GM12878 (cell line): ENCODE data around the gene ATXN7L1. TPM values are rescaled to one million over a fixed set of nuclear protein-coding genes. Genes with fewer than 3 reads are reported as not detected.

Experiments
- BACH1 ChIP-seq: fragments of 450-650 bp; IDR thresholded peaks from 2 replicates; pipeline ENCODE4 v1.6.1; 2017; ENCODE audit warnings: mild to moderate bottlenecking, borderline replicate concordance
- BHLHE40 ChIP-seq, 2 experiments: fragments of 450-650 bp in 1 of 2; IDR thresholded peaks; 2 replicates each; pipeline ENCODE4 v1.6.1; 2011 to 2017; ENCODE audit warnings: low read depth in 2 of 2, borderline replicate concordance in 1 of 2, improper control_type of control experiment in 1 of 2, low read length in 1 of 2, mild to moderate bottlenecking in 1 of 2
- CEBPB ChIP-seq, 2 experiments: fragments of 150-350 bp in 1 of 2; IDR thresholded peaks; 2 replicates each; pipeline ENCODE4 v1.6.1; 2012 to 2014; ENCODE audit warnings: low read depth in 2 of 2, low read length in 2 of 2, borderline replicate concordance in 1 of 2, inconsistent platforms in 1 of 2
- CHD2 ChIP-seq: IDR thresholded peaks from 2 replicates; pipeline ENCODE4 v1.6.1; 2011; ENCODE audit warnings: low read depth, low read length, improper control_type of control experiment, borderline replicate concordance
- ESRRA ChIP-seq: IDR thresholded peaks from 2 replicates; pipeline ENCODE4 v1.6.1; 2012; ENCODE audit warnings: mild to moderate bottlenecking, low read length, improper control_type of control experiment
- FOS ChIP-seq: IDR thresholded peaks from 3 replicates; pipeline ENCODE4 v1.6.1; 2011; ENCODE audit warnings: borderline replicate concordance; ENCODE audit not compliant: insufficient read length; ENCODE audit errors: extremely low read depth
- FOXM1 ChIP-seq: IDR thresholded peaks from 2 replicates; pipeline ENCODE4 v1.6.1; 2012; ENCODE audit warnings: low read depth, mild to moderate bottlenecking, inconsistent platforms, low read length, moderate library complexity
- HDAC2 ChIP-seq: fragments of 200-600 bp; sonication (generic); IDR thresholded peaks from 2 replicates; pipeline ENCODE4 v1.6.1; 2017
- IKZF2 ChIP-seq, 2 experiments: fragments of 450-650 bp; IDR thresholded peaks; 2 replicates each; pipeline ENCODE4 v1.6.1; 2017; ENCODE audit warnings: mild to moderate bottlenecking in 2 of 2, moderate library complexity in 2 of 2
- IRF4 ChIP-seq: IDR thresholded peaks from 2 replicates; pipeline ENCODE4 v1.6.1; 2011; ENCODE audit warnings: low read depth, low read length
- JUNB ChIP-seq: IDR thresholded peaks from 2 replicates; pipeline ENCODE4 v1.6.1; 2016; ENCODE audit warnings: antibody characterized with exemption, mild to moderate bottlenecking
- MEF2B ChIP-seq: fragments of 450-650 bp; IDR thresholded peaks from 2 replicates; pipeline ENCODE4 v1.6.1; 2018; ENCODE audit warnings: mild to moderate bottlenecking, moderate library complexity; ENCODE audit not compliant: partially characterized antibody, poor library complexity, severe bottlenecking
- MYB ChIP-seq: fragments of 150-350 bp; IDR thresholded peaks from 2 replicates; pipeline ENCODE4 v1.6.1; 2014; ENCODE audit warnings: mild to moderate bottlenecking, low read depth, low read length, borderline replicate concordance
- NFIC ChIP-seq: IDR thresholded peaks from 2 replicates; pipeline ENCODE4 v1.6.1; 2012; ENCODE audit warnings: low read depth, mild to moderate bottlenecking, inconsistent platforms, low read length, moderate library complexity
- PAX5 ChIP-seq: IDR thresholded peaks from 2 replicates; pipeline ENCODE4 v1.6.1; 2011; ENCODE audit warnings: low read depth, low read length, borderline replicate concordance
- PAX8 ChIP-seq: fragments of 450-650 bp; IDR thresholded peaks from 2 replicates; pipeline ENCODE4 v1.6.1; 2017; ENCODE audit warnings: mild to moderate bottlenecking, moderate library complexity
- POLR2AphosphoS2 ChIP-seq: IDR thresholded peaks from 2 replicates; pipeline ENCODE4 v1.6.1; 2011; ENCODE audit warnings: low read depth, mild to moderate bottlenecking, low read length, improper control_type of control experiment, moderate library complexity
- RCOR1 ChIP-seq: conservative IDR thresholded peaks from 2 replicates; pipeline ENCODE4 v1.6.1; 2012; ENCODE audit warnings: low read depth, low read length, improper control_type of control experiment
- RFX5 ChIP-seq: IDR thresholded peaks from 2 replicates; pipeline ENCODE4 v1.6.1; 2011; ENCODE audit warnings: low read depth, low read length, improper control_type of control experiment
- RUNX3 ChIP-seq: IDR thresholded peaks from 2 replicates; pipeline ENCODE4 v1.6.1; 2012; ENCODE audit warnings: low read length, inconsistent platforms
- SMARCA5 ChIP-seq: fragments of 450-650 bp; IDR thresholded peaks from 2 replicates; pipeline ENCODE4 v1.6.1; 2017; ENCODE audit warnings: mild to moderate bottlenecking
- SPI1 ChIP-seq: IDR thresholded peaks from 2 replicates; pipeline ENCODE4 v1.6.1; 2011; ENCODE audit warnings: low read depth, mild to moderate bottlenecking, low read length, moderate library complexity, borderline replicate concordance; ENCODE audit not compliant: insufficient read depth
- SUPT20H ChIP-seq: IDR thresholded peaks from 2 replicates; pipeline ENCODE4 v1.6.1; 2011; ENCODE audit warnings: low read depth, mild to moderate bottlenecking, low read length, moderate library complexity, borderline replicate concordance; ENCODE audit not compliant: control insufficient read depth
- WRNIP1 ChIP-seq: IDR thresholded peaks from 2 replicates; pipeline ENCODE4 v1.6.1; 2011; ENCODE audit warnings: low read depth, low read length, improper control_type of control experiment, borderline replicate concordance
- YY1 ChIP-seq: IDR thresholded peaks from 2 replicates; pipeline ENCODE4 v1.6.1; 2011; ENCODE audit warnings: low read depth, mild to moderate bottlenecking, low read length
- ZNF217 ChIP-seq: fragments of 450-650 bp; IDR thresholded peaks from 2 replicates; pipeline ENCODE4 v1.6.1; 2017; ENCODE audit warnings: antibody characterized with exemption, mild to moderate bottlenecking
- ZNF622 ChIP-seq: fragments of 450-650 bp; IDR thresholded peaks from 2 replicates; pipeline ENCODE4 v1.6.1; 2017; ENCODE audit warnings: mild to moderate bottlenecking, inconsistent platforms
- polyA plus RNA-seq, 11 experiments: library from polyadenylated mRNA; depleted of rRNA in 4 of 11; unstranded in 6 of 11; stranded (reverse) in 5 of 11; fragments of >200 nt; fragmentation: Nextera tagmentation in 4 of 11; fragmentation: Illumina TruSeq in 1 of 11; extraction: Ambion mirVana in 4 of 11; extraction: Trizol in 1 of 11; gene quantifications; 1 replicate in 1 of 11; 2 replicates in 10 of 11; pipeline versions ENCODE4 v1.2.1 to v1.2.3, GENCODE V29; 2011 to 2016; ENCODE audit warnings: inconsistent platforms in 2 of 11, missing spikeins in 2 of 11, low read depth in 1 of 11
- total RNA-seq, 4 experiments: library from RNA; depleted of rRNA in 3 of 4; stranded (reverse); fragments of >200 nt in 3 of 4; fragmentation: Illumina TruSeq in 1 of 4; extraction: Trizol in 1 of 4; gene quantifications; 2 replicates each; pipeline versions ENCODE4 v1.2.1 to v1.2.3, GENCODE V29; 2013 to 2021
- TF ChIP-seq, protein P1 (sequence below): IDR thresholded peaks from 2 replicates; pipeline ENCODE4 v1.6.1; 2012; ENCODE audit warnings: low read depth, low read length, improper control_type of control experiment
- TF ChIP-seq, protein P2 (sequence below): IDR thresholded peaks from 2 replicates; pipeline ENCODE4 v1.6.1; 2012; ENCODE audit warnings: low read length, inconsistent platforms
- TF ChIP-seq, protein P3 (sequence below): fragments of 450-650 bp; IDR thresholded peaks from 2 replicates; pipeline ENCODE4 v1.6.1; 2017; ENCODE audit warnings: mild to moderate bottlenecking

The ATXN7L1 gene
- total and polyA plus RNA-seq, 10 of the 15 experiments (the other 5 are each of a cell fraction or from before 2014, with no cell fraction given) = 0.40 to 2.9 (median 1.2) TPM

DNA sequence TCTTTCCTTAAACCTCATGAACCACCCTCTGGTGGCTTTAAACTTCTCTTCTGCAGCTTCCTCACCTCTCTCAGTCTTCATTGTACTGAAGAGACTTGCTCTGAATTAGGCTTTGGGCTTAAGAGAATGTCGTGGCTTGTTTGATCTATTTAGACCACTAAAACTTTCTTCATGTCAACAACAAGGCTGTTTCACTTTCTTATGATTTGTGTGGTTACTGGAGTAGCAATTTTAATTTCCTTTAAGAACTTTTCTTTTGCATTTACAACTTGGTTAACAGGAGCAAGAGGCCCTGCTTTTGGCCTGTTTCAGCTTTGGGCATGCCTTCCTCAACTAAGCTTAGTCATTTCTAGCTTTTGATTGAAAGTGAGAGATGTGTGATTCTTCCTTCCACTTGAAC lies 48.5 kb upstream of the ATXN7L1 start (continued):
- TF ChIP-seq SUPT20H (no peak), ZNF217 (peak; percentile 91), RFX5 (no peak), MEF2B (no peak), HDAC2 (no peak), MYB (no peak), RCOR1 (no peak), ESRRA (no peak), BHLHE40 (IDR thresholded peaks at IDR 0.05; ENCODE audit: borderline replicate concordance in 1 of 2, low read depth in 2 of 2, low read length in 1 of 2) (no peak), POLR2AphosphoS2 (no peak), WRNIP1 (no peak), SMARCA5 (no peak), JUNB (peak; percentile 75), SPI1 (no peak), IKZF2 (IDR thresholded peaks at IDR 0.05) (no peak), IRF4 (0 out of 2 replicates have a peak, but pooled peaks have one; percentile 20), PAX5 (peak; percentile 58; the same call in 1 of the 2 replicates), ZNF622 (no peak), BACH1 (no peak), RUNX3 (peak; percentile 74), FOXM1 (0 out of 2 replicates have a peak, but pooled peaks have one; percentile 40), FOS (no peak), CHD2 (no peak), NFIC (peak; percentile 52), PAX8 (no peak), YY1 (no peak), CEBPB (IDR thresholded peaks at IDR 0.05; ENCODE audit: borderline replicate concordance in 1 of 2, low read depth in 2 of 2, low read length in 2 of 2) (no peak)
- TF ChIP-seq, protein P1, sequence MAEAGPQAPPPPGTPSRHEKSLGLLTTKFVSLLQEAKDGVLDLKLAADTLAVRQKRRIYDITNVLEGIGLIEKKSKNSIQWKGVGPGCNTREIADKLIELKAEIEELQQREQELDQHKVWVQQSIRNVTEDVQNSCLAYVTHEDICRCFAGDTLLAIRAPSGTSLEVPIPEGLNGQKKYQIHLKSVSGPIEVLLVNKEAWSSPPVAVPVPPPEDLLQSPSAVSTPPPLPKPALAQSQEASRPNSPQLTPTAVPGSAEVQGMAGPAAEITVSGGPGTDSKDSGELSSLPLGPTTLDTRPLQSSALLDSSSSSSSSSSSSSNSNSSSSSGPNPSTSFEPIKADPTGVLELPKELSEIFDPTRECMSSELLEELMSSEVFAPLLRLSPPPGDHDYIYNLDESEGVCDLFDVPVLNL = no peak
- TF ChIP-seq, protein P2, sequence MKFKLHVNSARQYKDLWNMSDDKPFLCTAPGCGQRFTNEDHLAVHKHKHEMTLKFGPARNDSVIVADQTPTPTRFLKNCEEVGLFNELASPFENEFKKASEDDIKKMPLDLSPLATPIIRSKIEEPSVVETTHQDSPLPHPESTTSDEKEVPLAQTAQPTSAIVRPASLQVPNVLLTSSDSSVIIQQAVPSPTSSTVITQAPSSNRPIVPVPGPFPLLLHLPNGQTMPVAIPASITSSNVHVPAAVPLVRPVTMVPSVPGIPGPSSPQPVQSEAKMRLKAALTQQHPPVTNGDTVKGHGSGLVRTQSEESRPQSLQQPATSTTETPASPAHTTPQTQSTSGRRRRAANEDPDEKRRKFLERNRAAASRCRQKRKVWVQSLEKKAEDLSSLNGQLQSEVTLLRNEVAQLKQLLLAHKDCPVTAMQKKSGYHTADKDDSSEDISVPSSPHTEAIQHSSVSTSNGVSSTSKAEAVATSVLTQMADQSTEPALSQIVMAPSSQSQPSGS = peak; percentile 41; the same call in 1 of the 2 replicates
- TF ChIP-seq, protein P3, sequence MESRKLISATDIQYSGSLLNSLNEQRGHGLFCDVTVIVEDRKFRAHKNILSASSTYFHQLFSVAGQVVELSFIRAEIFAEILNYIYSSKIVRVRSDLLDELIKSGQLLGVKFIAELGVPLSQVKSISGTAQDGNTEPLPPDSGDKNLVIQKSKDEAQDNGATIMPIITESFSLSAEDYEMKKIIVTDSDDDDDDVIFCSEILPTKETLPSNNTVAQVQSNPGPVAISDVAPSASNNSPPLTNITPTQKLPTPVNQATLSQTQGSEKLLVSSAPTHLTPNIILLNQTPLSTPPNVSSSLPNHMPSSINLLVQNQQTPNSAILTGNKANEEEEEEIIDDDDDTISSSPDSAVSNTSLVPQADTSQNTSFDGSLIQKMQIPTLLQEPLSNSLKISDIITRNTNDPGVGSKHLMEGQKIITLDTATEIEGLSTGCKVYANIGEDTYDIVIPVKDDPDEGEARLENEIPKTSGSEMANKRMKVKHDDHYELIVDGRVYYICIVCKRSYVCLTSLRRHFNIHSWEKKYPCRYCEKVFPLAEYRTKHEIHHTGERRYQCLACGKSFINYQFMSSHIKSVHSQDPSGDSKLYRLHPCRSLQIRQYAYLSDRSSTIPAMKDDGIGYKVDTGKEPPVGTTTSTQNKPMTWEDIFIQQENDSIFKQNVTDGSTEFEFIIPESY = no peak
